Lower leg skin (tissue), 4 donors: ENCODE measurements around the gene LIF. TPM values are rescaled to one million over a fixed set of nuclear protein-coding genes. Genes with fewer than 3 reads are reported as not detected.
"Not testable (repeated sequence)": the region's sequence is repeated elsewhere in the genome, so short reads cannot be mapped to it uniquely, and the experiment has no call there.

Experiments
- DNase-seq, 2 donors: peaks; one replicate each; pipeline ENCODE4 v3.0.0-alpha.2; 2019; ENCODE audit warnings: low spot score in 2 of 2
- H3K4me3 ChIP-seq: fragments of 200-600 bp; sonication (generic); 2 replicates; pipeline ENCODE4 v1.5.1; 2017; ENCODE audit warnings: mild to moderate bottlenecking, low read depth; ENCODE audit not compliant: poor library complexity, severe bottlenecking
- POLR2A ChIP-seq, 2 donors: fragments of 450-650 bp; IDR thresholded peaks; one replicate each; pipeline ENCODE4 v1.6.1; 2016 to 2017; ENCODE audit warnings: antibody characterized with exemption in 2 of 2, mild to moderate bottlenecking in 1 of 2, moderate library complexity in 1 of 2
- WGBS, 2 donors: methylation state at CpG; one replicate each; pipeline ENCODE4 v1.1.5; 2018; 5-methylcytosine and 5-hydroxymethylcytosine counted together
- intact Hi-C: fragments of 100-400 bp; cut with DNase I; formaldehyde crosslinking; loops from one replicate; pipeline ENCODE4 v1.15.0; 2023; ENCODE audit warnings: low total_unique reads
- total RNA-seq, 4 donors: library from RNA; depleted of rRNA; stranded (reverse); fragments of >200 nt; gene quantifications; one replicate each; pipeline ENCODE4 v1.1.0, GENCODE V29; 2016
- TF ChIP-seq, protein P1 (sequence below), 3 donors: fragments of 450-650 bp; IDR thresholded peaks; one replicate each; pipeline ENCODE4 v1.5.1; 2016; ENCODE audit warnings: antibody characterized with exemption in 3 of 3, mild to moderate bottlenecking in 3 of 3, moderate library complexity in 2 of 3

LIF gene
- total RNA-seq, 4 donors from 2014 or later = 5.2 to 11.8 (median 7.0) TPM

DNA sequence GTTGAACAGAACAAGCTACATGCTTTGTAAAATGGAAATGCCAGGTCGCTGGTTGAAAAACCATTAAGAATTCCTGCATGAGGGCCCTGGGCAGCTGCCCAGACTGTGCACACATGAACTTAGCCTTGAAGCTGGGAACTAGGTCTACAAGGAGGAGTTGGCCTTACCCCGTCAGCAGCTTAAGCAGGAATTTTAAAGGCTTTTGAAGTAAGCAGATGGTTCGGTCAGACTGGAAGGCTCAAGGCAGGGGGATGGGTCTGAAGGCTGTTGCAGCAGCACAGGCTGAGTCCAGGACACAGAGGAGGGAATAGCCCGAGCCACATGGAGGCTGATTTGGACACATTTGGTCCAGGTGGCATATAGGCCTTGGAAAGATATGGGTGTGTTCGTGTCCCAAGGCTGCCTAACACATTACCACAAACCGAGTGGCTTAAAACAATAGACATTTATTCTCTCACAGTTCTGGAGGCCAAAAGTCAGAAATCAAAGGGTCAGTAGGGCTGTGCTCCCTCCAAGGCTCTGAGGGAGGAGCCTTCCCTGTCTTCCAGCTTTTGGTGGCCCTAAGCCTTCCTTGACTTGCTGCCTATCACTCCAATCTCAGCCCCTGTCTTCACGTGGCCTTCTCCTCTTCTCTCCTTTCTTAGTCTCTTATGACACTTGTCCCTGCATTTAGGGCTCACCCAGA, 11.6 kb downstream of the LIF start:
- TF ChIP-seq, protein P1, sequence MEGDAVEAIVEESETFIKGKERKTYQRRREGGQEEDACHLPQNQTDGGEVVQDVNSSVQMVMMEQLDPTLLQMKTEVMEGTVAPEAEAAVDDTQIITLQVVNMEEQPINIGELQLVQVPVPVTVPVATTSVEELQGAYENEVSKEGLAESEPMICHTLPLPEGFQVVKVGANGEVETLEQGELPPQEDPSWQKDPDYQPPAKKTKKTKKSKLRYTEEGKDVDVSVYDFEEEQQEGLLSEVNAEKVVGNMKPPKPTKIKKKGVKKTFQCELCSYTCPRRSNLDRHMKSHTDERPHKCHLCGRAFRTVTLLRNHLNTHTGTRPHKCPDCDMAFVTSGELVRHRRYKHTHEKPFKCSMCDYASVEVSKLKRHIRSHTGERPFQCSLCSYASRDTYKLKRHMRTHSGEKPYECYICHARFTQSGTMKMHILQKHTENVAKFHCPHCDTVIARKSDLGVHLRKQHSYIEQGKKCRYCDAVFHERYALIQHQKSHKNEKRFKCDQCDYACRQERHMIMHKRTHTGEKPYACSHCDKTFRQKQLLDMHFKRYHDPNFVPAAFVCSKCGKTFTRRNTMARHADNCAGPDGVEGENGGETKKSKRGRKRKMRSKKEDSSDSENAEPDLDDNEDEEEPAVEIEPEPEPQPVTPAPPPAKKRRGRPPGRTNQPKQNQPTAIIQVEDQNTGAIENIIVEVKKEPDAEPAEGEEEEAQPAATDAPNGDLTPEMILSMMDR (IDR thresholded peaks at IDR 0.05) = no peak
- no peak for TF ChIP-seq POLR2A (IDR thresholded peaks at IDR 0.05)
- intact Hi-C loops = no loop called here
- no peak for DNase-seq
- WGBS, 2 donors = 70 to 79% methylated on average over 7 of the region's 7 CpGs
- H3K4me3 ChIP-seq = no peak overlapping the region

DNA sequence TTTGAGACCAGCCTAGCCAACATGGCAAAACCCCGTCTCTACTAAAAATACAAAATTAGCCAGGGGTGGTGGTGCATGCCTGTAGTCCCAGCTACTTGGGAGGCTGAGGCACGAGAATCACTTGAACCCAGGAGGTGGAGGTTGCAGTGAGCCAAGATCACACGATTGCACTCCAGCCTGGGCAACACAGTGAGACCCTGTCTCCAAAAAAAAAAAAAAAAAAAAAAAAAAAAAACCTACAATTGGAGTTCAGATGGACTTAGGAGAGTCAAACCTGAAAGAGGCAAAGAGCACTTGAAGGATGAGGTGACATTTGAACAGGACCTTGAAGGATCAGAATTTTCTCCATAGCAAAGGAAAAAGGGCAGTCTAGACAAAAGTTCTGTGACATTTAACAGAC, 12.2 kb downstream of the LIF start:
- intact Hi-C loops, H3K4me3 ChIP-seq, DNase-seq: not testable (repeated sequence)
- WGBS, 2 donors = 89 to 97% methylated on average over 3 of the region's 3 CpGs

DNA sequence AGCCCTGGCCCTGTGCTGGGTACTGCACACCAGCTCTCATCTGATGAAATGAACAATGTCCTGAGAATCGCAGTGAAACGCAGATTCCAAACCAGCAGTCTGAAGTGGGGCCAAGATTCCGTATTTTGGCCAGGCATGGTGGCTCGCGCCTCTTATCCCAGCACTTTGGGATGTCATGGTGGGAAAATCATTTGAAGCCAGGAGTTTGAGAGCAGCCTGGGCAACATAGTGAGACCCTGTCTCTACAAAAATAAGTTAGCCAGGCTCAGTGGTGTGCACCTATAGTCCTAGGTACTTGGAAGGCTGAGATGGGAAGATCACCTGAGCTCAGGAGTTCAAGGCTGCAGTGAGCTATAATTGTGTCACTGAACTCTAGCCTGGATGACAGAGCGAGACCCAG, 13.0 kb downstream of the LIF start:
- WGBS, 2 donors = 78 to 92% methylated on average over 6 of the region's 6 CpGs
- no peak for DNase-seq
- no peak overlapping the region for H3K4me3 ChIP-seq
- TF ChIP-seq, protein P1 (IDR thresholded peaks at IDR 0.05) = no peak
- no peak for TF ChIP-seq POLR2A (IDR thresholded peaks at IDR 0.05)
- intact Hi-C loops = no loop called here

DNA sequence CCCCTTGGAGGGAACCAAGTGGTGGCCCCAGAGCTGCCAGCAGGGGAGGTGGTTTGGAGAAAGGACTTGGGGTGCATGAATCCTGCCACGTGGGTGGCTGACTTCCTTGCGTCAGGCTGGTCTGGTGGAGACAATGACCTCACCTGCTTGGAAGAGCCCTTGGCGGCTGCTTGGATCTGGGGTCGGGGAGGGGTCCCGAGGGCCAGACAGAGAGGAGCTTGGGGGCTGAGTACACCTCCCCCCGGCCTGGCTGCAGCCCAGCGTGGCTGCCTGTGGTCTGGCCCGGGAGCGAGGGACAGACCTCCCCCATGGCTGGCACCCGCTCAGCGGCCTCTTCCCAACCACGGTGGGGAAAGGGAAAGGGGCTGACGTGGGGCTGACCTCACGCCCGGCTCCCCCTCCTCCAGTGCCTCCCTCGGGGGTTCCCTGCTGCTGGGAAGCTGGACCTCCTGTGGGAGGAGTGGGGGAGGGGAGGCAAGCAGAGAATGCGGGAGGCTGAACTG, 13.8 kb downstream of the LIF start:
- no peak for DNase-seq
- TF ChIP-seq, protein P1 (IDR thresholded peaks at IDR 0.05) = no peak
- TF ChIP-seq POLR2A (IDR thresholded peaks at IDR 0.05) = no peak
- no peak overlapping the region for H3K4me3 ChIP-seq
- intact Hi-C loops = no loop called here
- WGBS, 2 donors = 47 to 69% methylated on average over 11 to 15 of the region's 17 CpGs

DNA sequence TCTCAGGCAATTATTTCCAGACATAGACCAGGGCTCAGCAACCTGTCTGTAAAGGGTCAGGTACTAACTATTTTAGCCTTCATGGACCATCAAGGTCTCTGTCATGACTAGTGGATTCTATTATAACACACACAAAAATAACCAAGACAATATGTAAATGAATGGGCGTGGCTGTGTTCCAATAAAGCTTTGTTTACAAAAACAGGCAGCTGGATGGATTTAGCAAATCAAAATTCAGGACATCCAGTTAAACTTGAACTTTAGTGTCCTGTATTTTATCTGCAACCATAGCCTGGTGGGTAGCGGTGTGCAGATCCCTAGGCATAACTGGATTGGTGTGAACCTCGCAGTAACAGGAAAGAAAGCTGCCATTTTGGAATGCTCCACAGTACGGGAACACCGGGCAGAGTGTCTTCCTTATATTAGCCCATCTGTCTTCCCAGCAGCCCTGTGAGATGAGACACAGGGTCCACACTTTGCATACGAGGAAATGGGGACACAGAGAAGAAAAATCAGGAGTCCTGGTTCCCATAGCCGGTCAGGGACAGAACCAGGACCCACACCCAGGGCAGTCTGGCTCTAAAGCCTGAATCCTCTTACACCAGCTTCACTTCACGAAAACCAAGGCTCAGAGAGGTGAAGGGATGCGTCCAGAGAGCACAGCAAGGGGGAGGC, 15.6 kb downstream of the LIF start:
- WGBS, 2 donors = 85 to 88% methylated on average over 9 of the region's 9 CpGs
- H3K4me3 ChIP-seq = no peak overlapping the region
- intact Hi-C loops = no loop called here
- TF ChIP-seq, protein P1 (IDR thresholded peaks at IDR 0.05) = no peak
- no peak for TF ChIP-seq POLR2A (IDR thresholded peaks at IDR 0.05)
- no peak for DNase-seq

DNA sequence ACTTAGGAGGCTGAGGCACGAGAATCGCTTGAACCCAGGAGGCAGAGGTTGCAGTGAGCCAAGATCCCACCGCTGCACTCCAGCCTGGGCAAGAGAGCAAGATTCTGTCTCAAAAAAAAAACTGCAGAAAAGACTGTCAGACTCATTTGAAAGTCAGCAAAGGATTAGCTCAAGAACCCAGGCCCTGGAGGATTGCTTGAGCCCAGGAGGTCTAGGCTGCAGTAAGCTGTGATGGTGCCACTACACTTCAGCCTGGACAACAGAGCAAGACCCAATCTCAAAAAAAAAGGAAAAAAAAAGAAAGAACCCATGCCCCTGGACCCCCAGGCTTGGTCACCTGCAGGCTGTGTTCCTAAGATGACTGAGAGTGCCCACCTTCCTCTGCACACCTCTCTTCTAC, 16.2 kb downstream of the LIF start:
- intact Hi-C loops = no loop called here

More for the DNA sequence above, 16.2 kb downstream of the LIF start:
- no peak for DNase-seq
- 94 to 97% methylated on average over 3 of the region's 3 CpGs for WGBS, 2 donors
- H3K4me3 ChIP-seq = no peak overlapping the region
- TF ChIP-seq POLR2A (IDR thresholded peaks at IDR 0.05) = no peak
- TF ChIP-seq, protein P1 (IDR thresholded peaks at IDR 0.05) = no peak
